Cardiac fibroblast (primary cell): ENCODE measurements around the gene SLC25A6.
"Not testable (repeated sequence)": the region's sequence is repeated elsewhere in the genome, so short reads cannot be mapped to it uniquely, and the experiment has no call there.

Experiments
- DNase-seq, 2 donors: peaks; one replicate each; pipeline versions ENCODE4 v3.0.0 to v3.0.0-alpha.2; 2010; ENCODE audit warnings: low read depth in 2 of 2
- H3K4me3 ChIP-seq, 2 donors: replicated peaks in 1 of 2; 1 replicate in 1 of 2; 2 replicates in 1 of 2; pipeline ENCODE4 v1.5.1; 2011; ENCODE audit warnings: low read depth in 2 of 2, low read length in 2 of 2, mild to moderate bottlenecking in 2 of 2, moderate library complexity in 1 of 2
- TF ChIP-seq, protein P1 (sequence below): IDR thresholded peaks from one replicate; pipeline ENCODE4 v1.5.1; 2011; ENCODE audit warnings: low read depth, mild to moderate bottlenecking, low read length, inconsistent platforms

The SLC25A6 gene

DNA sequence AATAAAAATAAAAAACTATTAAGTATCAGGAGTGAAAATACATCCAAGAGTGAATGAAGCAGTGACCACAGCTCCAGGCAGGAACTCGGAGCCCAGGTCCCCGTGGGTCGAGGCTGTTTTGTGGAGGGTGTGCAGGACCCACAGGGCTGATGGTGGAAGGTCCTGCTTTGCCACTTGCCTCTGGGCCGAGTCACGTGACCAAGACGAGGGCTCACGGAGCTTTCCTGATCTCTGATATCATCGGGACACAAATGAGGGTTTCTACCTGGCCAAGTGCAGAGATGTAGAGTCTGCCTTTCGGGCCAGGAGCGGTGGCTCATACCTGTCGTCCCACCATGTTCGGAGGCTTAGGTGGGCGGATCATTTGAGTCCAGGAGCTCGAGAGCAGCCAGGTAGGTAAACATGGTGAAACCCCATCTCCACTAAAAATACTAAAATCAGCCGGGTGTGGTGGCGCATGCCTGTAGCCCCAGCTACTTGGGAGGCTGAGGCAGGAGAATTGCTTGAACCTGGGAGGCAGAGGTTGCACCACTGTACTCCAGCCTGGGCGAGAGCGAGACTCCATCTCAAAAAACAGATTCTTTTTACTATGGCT, 7.2 kb downstream of the SLC25A6 start:
- no peak for DNase-seq
- TF ChIP-seq, protein P1, sequence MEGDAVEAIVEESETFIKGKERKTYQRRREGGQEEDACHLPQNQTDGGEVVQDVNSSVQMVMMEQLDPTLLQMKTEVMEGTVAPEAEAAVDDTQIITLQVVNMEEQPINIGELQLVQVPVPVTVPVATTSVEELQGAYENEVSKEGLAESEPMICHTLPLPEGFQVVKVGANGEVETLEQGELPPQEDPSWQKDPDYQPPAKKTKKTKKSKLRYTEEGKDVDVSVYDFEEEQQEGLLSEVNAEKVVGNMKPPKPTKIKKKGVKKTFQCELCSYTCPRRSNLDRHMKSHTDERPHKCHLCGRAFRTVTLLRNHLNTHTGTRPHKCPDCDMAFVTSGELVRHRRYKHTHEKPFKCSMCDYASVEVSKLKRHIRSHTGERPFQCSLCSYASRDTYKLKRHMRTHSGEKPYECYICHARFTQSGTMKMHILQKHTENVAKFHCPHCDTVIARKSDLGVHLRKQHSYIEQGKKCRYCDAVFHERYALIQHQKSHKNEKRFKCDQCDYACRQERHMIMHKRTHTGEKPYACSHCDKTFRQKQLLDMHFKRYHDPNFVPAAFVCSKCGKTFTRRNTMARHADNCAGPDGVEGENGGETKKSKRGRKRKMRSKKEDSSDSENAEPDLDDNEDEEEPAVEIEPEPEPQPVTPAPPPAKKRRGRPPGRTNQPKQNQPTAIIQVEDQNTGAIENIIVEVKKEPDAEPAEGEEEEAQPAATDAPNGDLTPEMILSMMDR: no peak
- H3K4me3 ChIP-seq: no peak overlapping the region

GRCh38 chrX:1380672-1381233, 11.2 kb downstream of the SLC25A6 start:
- peak in 1 of 2 donors; percentile 28 for DNase-seq
- TF ChIP-seq, protein P1: no peak
- no peak overlapping the region for H3K4me3 ChIP-seq

GRCh38 chrX:1378306-1378759, 13.6 kb downstream of the SLC25A6 start:
- TF ChIP-seq, protein P1: no peak
- DNase-seq: no peak
- H3K4me3 ChIP-seq: no peak overlapping the region

DNA sequence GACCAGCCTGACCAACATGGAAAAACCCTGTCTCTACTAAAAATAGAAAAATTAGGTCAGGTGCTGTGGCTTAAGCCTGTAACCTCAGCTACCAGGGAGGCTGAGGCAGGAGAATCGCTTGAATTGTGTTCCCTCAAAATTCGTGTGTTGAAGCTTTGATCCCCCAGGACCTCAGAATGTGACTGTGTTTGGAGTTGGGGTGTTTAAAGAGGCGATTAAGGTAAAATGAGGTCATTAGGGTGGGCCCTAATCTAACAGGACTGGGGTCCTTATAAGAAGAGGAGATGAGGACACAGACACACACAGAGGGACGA, 23.6 kb downstream of the SLC25A6 start:
- TF ChIP-seq, protein P1: no peak
- no peak for DNase-seq
- no peak overlapping the region for H3K4me3 ChIP-seq

DNA sequence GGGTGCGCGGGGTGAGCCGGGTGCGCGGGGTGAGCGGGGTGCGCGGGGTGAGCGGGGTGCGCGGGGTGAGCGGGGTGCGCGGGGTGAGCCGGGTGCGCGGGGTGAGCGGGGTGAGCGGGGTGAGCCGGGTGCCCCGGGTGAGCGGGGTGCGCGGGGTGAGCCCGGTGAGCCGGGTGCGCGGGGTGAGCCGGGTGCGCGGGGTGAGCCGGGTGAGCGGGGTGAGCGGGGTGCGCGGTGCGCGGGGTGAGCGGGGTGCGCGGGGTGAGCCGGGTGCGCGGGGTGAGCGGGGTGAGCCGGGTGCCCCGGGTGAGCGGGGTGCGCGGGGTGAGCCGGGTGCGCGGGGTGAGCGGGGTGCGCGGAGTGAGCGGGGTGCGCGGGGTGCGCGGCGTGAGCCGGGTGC, 25.6 kb downstream of the SLC25A6 start:
- DNase-seq, H3K4me3 ChIP-seq: not testable (repeated sequence)

DNA sequence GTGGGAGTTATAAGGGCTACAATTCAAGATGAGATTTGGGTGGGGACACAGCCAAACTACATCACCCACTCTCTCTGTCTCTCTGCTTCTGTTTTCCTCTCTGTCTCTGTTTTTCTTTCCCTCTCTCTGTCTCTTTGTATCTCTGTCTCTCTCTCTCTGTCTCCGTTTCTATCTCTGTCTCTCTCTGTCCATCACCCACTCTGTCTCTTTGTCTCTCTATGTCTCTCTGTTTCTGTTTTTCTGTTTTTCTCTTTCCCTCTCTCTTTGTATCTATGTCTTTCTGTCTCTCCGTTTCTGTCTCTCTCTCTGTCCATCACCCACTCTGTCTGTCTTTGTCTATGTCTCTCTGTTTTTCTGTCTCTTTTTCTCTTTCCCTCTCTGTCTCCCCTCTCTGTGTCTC, 30.0 kb downstream of the SLC25A6 start:
- no peak overlapping the region for H3K4me3 ChIP-seq
- TF ChIP-seq, protein P1: no peak
- no peak for DNase-seq

- H3K4me3 ChIP-seq: no peak overlapping the region
- DNase-seq: no peak
- TF ChIP-seq, protein P1: no peak
Observed at GRCh38 chrX:1361275-1361674, 30.6 kb downstream of the SLC25A6 start.
